H9 (cell line): ENCODE data around the gene SEMA5A. TPM values are rescaled to one million over a fixed set of nuclear protein-coding genes. Genes with fewer than 3 reads are reported as not detected.

ENCODE experiments used
- DNase-seq: peaks from one replicate; pipeline ENCODE4 v3.0.0-alpha.2; 2017
- H2AFZ ChIP-seq: one replicate; pipeline ENCODE4 v1.6.1; 2013; ENCODE audit warnings: mild to moderate bottlenecking, low read length, control low read depth, moderate library complexity
- H2AK5ac ChIP-seq: 2 replicates; pipeline ENCODE4 v1.6.1; 2013; ENCODE audit warnings: low read length, control low read depth, mixed read lengths; ENCODE audit not compliant: insufficient read length
- H2BK120ac ChIP-seq: one replicate; pipeline ENCODE4 v1.6.1; 2013; ENCODE audit warnings: low read depth, mild to moderate bottlenecking, low read length, control low read depth, inconsistent platforms; ENCODE audit not compliant: poor library complexity, severe bottlenecking
- H2BK12ac ChIP-seq: 2 replicates; pipeline ENCODE4 v1.6.1; 2013; ENCODE audit warnings: low read length, control low read depth, mixed read lengths, low read depth; ENCODE audit not compliant: insufficient read length
- H2BK15ac ChIP-seq: 2 replicates; pipeline ENCODE4 v1.6.1; 2013; ENCODE audit warnings: low read depth, low read length, control low read depth
- H2BK20ac ChIP-seq: one replicate; pipeline ENCODE4 v1.6.1; 2013; ENCODE audit warnings: low read depth, mild to moderate bottlenecking, low read length, control low read depth, inconsistent platforms; ENCODE audit not compliant: poor library complexity, severe bottlenecking
- H2BK5ac ChIP-seq: 2 replicates; pipeline ENCODE4 v1.6.1; 2013; ENCODE audit warnings: low read length, control low read depth, mixed read lengths; ENCODE audit not compliant: insufficient read length
- H3K14ac ChIP-seq: 2 replicates; pipeline ENCODE4 v1.6.1; 2013; ENCODE audit warnings: low read length, control low read depth; ENCODE audit not compliant: insufficient read depth
- H3K18ac ChIP-seq: 2 replicates; pipeline ENCODE4 v1.6.1; 2013; ENCODE audit warnings: low read depth, mild to moderate bottlenecking, mixed read lengths, low read length, control low read depth; ENCODE audit not compliant: insufficient read length
- H3K23ac ChIP-seq: 2 replicates; pipeline ENCODE4 v1.6.1; 2013; ENCODE audit warnings: low read length, control low read depth, mixed read lengths, low read depth; ENCODE audit not compliant: insufficient read length
- H3K23me2 ChIP-seq: 2 replicates; pipeline ENCODE4 v1.6.1; 2013; ENCODE audit warnings: low read depth, mild to moderate bottlenecking, mixed read lengths, low read length, control low read depth; ENCODE audit not compliant: insufficient read length, poor library complexity, severe bottlenecking
- H3K27ac ChIP-seq: 2 replicates; pipeline ENCODE4 v1.5.1; 2013; ENCODE audit warnings: low read length, control low read depth, mixed read lengths, low read depth; ENCODE audit not compliant: insufficient read length
- H3K27me3 ChIP-seq: 2 replicates; pipeline ENCODE4 v1.6.1; 2013; ENCODE audit warnings: low read length, control low read depth, inconsistent platforms; ENCODE audit not compliant: insufficient read depth
- H3K4ac ChIP-seq: 2 replicates; pipeline ENCODE4 v1.6.1; 2013; ENCODE audit warnings: low read depth, mild to moderate bottlenecking, control low read depth, inconsistent platforms, low read length, moderate library complexity
- H3K4me1 ChIP-seq: 2 replicates; pipeline ENCODE4 v1.6.1; 2013; ENCODE audit warnings: low read length, control low read depth, inconsistent platforms; ENCODE audit not compliant: insufficient read depth
- H3K4me2 ChIP-seq: 2 replicates; pipeline ENCODE4 v1.6.1; 2013; ENCODE audit warnings: low read length, control low read depth, mixed read lengths; ENCODE audit not compliant: insufficient read length, insufficient read depth
- H3K56ac ChIP-seq: 2 replicates; pipeline ENCODE4 v1.6.1; 2013; ENCODE audit warnings: low read depth, mild to moderate bottlenecking, mixed read lengths, low read length, control low read depth; ENCODE audit not compliant: insufficient read length
- H3K79me1 ChIP-seq: 2 replicates; pipeline ENCODE4 v1.6.1; 2013; ENCODE audit warnings: low read depth, mild to moderate bottlenecking, moderate library complexity, low read length, control low read depth, inconsistent platforms; ENCODE audit not compliant: insufficient read depth, poor library complexity, severe bottlenecking
- H3K79me2 ChIP-seq: 2 replicates; pipeline ENCODE4 v1.6.1; 2013; ENCODE audit warnings: low read length, control low read depth, inconsistent platforms; ENCODE audit not compliant: insufficient read depth
- H3K9ac ChIP-seq: 2 replicates; pipeline ENCODE4 v1.6.1; 2013; ENCODE audit warnings: low read length, control low read depth, mixed read lengths; ENCODE audit not compliant: insufficient read length; ENCODE audit errors: extremely low read depth
- H3K9me3 ChIP-seq: one replicate; pipeline ENCODE4 v1.6.1; 2013; ENCODE audit warnings: low read depth, low read length, inconsistent platforms; ENCODE audit not compliant: control insufficient read depth
- H3T11ph ChIP-seq: one replicate; pipeline ENCODE4 v1.6.1; 2013; ENCODE audit warnings: mild to moderate bottlenecking, low read length, control low read depth, inconsistent platforms
- H4K20me1 ChIP-seq: one replicate; pipeline ENCODE4 v1.6.1; 2013; ENCODE audit not compliant: control insufficient read depth, insufficient read length, insufficient read depth
- H4K5ac ChIP-seq: 2 replicates; pipeline ENCODE4 v1.6.1; 2013; ENCODE audit warnings: low read depth, mild to moderate bottlenecking, mixed read lengths, low read length, control low read depth; ENCODE audit not compliant: insufficient read length
- H4K8ac ChIP-seq: replicated peaks from 2 replicates; pipeline ENCODE4 v1.6.1; 2013; ENCODE audit warnings: low read length, control low read depth, mixed read lengths, low read depth; ENCODE audit not compliant: insufficient read length
- H4K91ac ChIP-seq: 2 replicates; pipeline ENCODE4 v1.6.1; 2013; ENCODE audit warnings: low read depth, mild to moderate bottlenecking, moderate library complexity, mixed read lengths, low read length, control low read depth; ENCODE audit not compliant: insufficient read length
- H3K27ac Mint-ChIP-seq, 3 experiments: 2 replicates in 2 of 3; 3 replicates in 1 of 3; pipeline ENCODE4 v1.8.0; 2020 to 2021; ENCODE audit warnings: mixed read lengths in 3 of 3, mild to moderate bottlenecking in 1 of 3, moderate library complexity in 1 of 3
- H3K27me3 Mint-ChIP-seq: 2 replicates; pipeline ENCODE4 v1.8.0; 2021; ENCODE audit warnings: low read depth, mild to moderate bottlenecking, moderate library complexity, mixed read lengths
- H3K36me3 Mint-ChIP-seq, 3 experiments: 2 replicates in 2 of 3; 3 replicates in 1 of 3; pipeline ENCODE4 v1.8.0; 2020 to 2021; ENCODE audit warnings: low read depth in 3 of 3, mixed read lengths in 3 of 3; ENCODE audit not compliant: insufficient read depth in 1 of 3
- H3K4me1 Mint-ChIP-seq, 2 experiments: 2 replicates each; pipeline ENCODE4 v1.8.0; 2020; ENCODE audit warnings: mixed read lengths in 2 of 2
- H3K4me3 Mint-ChIP-seq, 2 experiments: 2 replicates in 1 of 2; 3 replicates in 1 of 2; pipeline ENCODE4 v1.8.0; 2020 to 2021; ENCODE audit warnings: mild to moderate bottlenecking in 2 of 2, mixed read lengths in 2 of 2, moderate library complexity in 1 of 2
- H3K9me3 Mint-ChIP-seq, 2 experiments: 2 replicates in 1 of 2; 3 replicates in 1 of 2; pipeline ENCODE4 v1.8.0; 2020; ENCODE audit warnings: mild to moderate bottlenecking in 2 of 2, mixed read lengths in 2 of 2, moderate library complexity in 1 of 2
- CTCF ChIP-seq: fragments of 200-600 bp; sonication (generic); conservative IDR thresholded peaks from 3 replicates; pipeline ENCODE4 v1.8.0; 2021; ENCODE audit warnings: antibody characterized with exemption, mild to moderate bottlenecking
- WGBS: extraction: QIAGEN DNeasy Blood & Tissue Kit; methylation state at CpG from one replicate; pipeline ENCODE4 v1.1.7; 2013; ENCODE audit warnings: missing lambda C conversion rate, low lambda C conversion rate, mixed read lengths; ENCODE audit not compliant: insufficient read length; ENCODE audit errors: extremely low coverage; 5-methylcytosine and 5-hydroxymethylcytosine counted together
- total RNA-seq: library from RNA; stranded (reverse); gene quantifications from 2 replicates; pipeline ENCODE4 v1.2.1, GENCODE V29; 2021

The SEMA5A gene
- total RNA-seq, 1 experiment from 2014 or later = 4.3 TPM

GRCh38 chr5:9052421-9052820 lies 493.5 kb downstream of the SEMA5A start:
- no peaks in the 10 kb centered on the region for H3K4me1 Mint-ChIP-seq
- WGBS = no CpG with 5 or more reads among the region's 4 CpGs
- H3K27ac ChIP-seq = no peak overlapping the region
- H2BK20ac ChIP-seq = no peak overlapping the region
- no peak for DNase-seq
- H3K79me2 ChIP-seq = no peaks in the 10 kb centered on the region
- no peaks in the 10 kb centered on the region for H3K79me1 ChIP-seq
- no peak overlapping the region for H2AK5ac ChIP-seq
- H4K5ac ChIP-seq = no peak overlapping the region
- H3T11ph ChIP-seq = no peak overlapping the region
- no peak overlapping the region for H3K4ac ChIP-seq
- H4K91ac ChIP-seq = no peak overlapping the region
- no peaks in the 10 kb centered on the region for H3K27me3 Mint-ChIP-seq
- H3K4me2 ChIP-seq = no peak overlapping the region
- H3K9ac ChIP-seq = no peak overlapping the region
- no peaks in the 10 kb centered on the region for H3K9me3 Mint-ChIP-seq
- H3K23me2 ChIP-seq = no peaks in the 10 kb centered on the region
- H3K27ac Mint-ChIP-seq = no peak overlapping the region
- no peak overlapping the region for H2BK12ac ChIP-seq
- no peak for TF ChIP-seq CTCF
- H3K23ac ChIP-seq = no peak overlapping the region
- no peaks in the 10 kb centered on the region for H3K27me3 ChIP-seq
- no peak overlapping the region for H3K56ac ChIP-seq
- H3K18ac ChIP-seq = no peak overlapping the region
- no peak overlapping the region for H4K8ac ChIP-seq
- H2BK5ac ChIP-seq = no peak overlapping the region
- H2AFZ ChIP-seq = no peak overlapping the region
- H3K4me3 Mint-ChIP-seq = no peak overlapping the region
- H3K4me1 ChIP-seq = no peaks in the 10 kb centered on the region
- H2BK15ac ChIP-seq = no peak overlapping the region
- H4K20me1 ChIP-seq = no peaks in the 10 kb centered on the region
- no peak overlapping the region for H3K14ac ChIP-seq
- H3K36me3 Mint-ChIP-seq = peaks cover 0 to 4% (median 2%) of the 10 kb centered on the region in 3 experiments; a peak in 1 of 7 replicates
- no peak overlapping the region for H2BK120ac ChIP-seq
- H3K9me3 ChIP-seq = no peaks in the 10 kb centered on the region
